Activated T-helper 1 cell treated with Interleukin-2 at 50 U/mL for 16 hours (primary cell): ENCODE data around the gene DGKI.

Experiments
- DNase-seq: peaks from one replicate; pipeline ENCODE4 v3.0.0-alpha.2; 2020; ENCODE audit warnings: low read depth

The DGKI gene

GRCh38 chr7:137343281-137343841 is 503.4 kb downstream of the DGKI start, which contains the start of gene PTN:
Gene PTN, minus strand, starts transcription at chr7:137343733. Its CDS starts 88,760 bp downstream, at chr7:137254973.
- DNase-seq, result no peak

GRCh38 chr7:137342828-137343261 is 503.9 kb downstream of the DGKI start:
- no peak for DNase-seq

GRCh38 chr7:137342265-137342664 is 504.5 kb downstream of the DGKI start:
- no peak for DNase-seq

- DNase-seq, result no peak
Measured at GRCh38 chr7:137337902-137338301, 508.9 kb downstream of the DGKI start.

GRCh38 chr7:137335814-137336213 is 511.0 kb downstream of the DGKI start:
- DNase-seq, result no peak

- DNase-seq, result no peak
Measured at GRCh38 chr7:137331378-137331777, 515.4 kb downstream of the DGKI start.
